Gastrocnemius medialis (tissue), 4 donors: Measurements from ENCODE around the gene MAP2K5.

Source experiments
- CTCF ChIP-seq, 5 experiments: fragments of 450-650 bp in 3 of 5; fragments of 200-600 bp in 2 of 5; sonication (generic) in 2 of 5; IDR thresholded peaks in 4 of 5; conservative IDR thresholded peaks in 1 of 5; 1 replicate in 4 of 5; 2 replicates in 1 of 5; pipeline ENCODE4 v1.5.1; 2016 to 2019; ENCODE audit warnings: antibody characterized with exemption in 5 of 5, mild to moderate bottlenecking in 3 of 5, moderate library complexity in 3 of 5
- POLR2A ChIP-seq, 2 donors: fragments of 450-650 bp; IDR thresholded peaks; one replicate each; pipeline ENCODE4 v1.6.1; 2017; ENCODE audit warnings: antibody characterized with exemption in 2 of 2, mild to moderate bottlenecking in 2 of 2, moderate library complexity in 2 of 2

GRCh38 chr15:67613211-67613610 lies 70.7 kb downstream of the MAP2K5 start:
- TF ChIP-seq POLR2A (IDR thresholded peaks at IDR 0.05) (no peak), CTCF (IDR thresholded peaks at IDR 0.05 in 4 of 5, conservative IDR thresholded peaks at IDR 0.05 in 1 of 5) (no peak)
